ENCODE data around the gene FANK1. TPM values are rescaled to one million over a fixed set of nuclear protein-coding genes. Genes with fewer than 3 reads are reported as not detected.

The FANK1 gene
- total RNA-seq, 2 experiments from 2014 or later: not detected

- no peaks in the 10 kb centered on the region for H3K9me3 ChIP-seq (ENCODE audit: low read length)
- ChIA-PET CTCF (ENCODE audit: unreplicated experiment) (no interaction called here), POLR2A (no interaction called here)
- H3K36me3 ChIP-seq (ENCODE audit: insufficient read depth, low read length): no peaks in the 10 kb centered on the region
- no peak for TF ChIP-seq EZH2phosphoT487 (IDR thresholded peaks at IDR 0.05; ENCODE audit: borderline replicate concordance, low read depth, low read length)
- TF ChIP-seq CTCF (conservative IDR thresholded peaks at IDR 0.05; ENCODE audit: low read length): no peak
- intact Hi-C loops (cut with micrococcal nuclease; ENCODE audit: unreplicated experiment): no loop called here
- H3K79me2 ChIP-seq (ENCODE audit: insufficient read depth, low read depth, low read length): no peaks in the 10 kb centered on the region
- H3K4me3 ChIP-seq (ENCODE audit: low read depth, low read length, poor library complexity, severe bottlenecking): no peak overlapping the region
- no peaks in the 10 kb centered on the region for H3K4me1 ChIP-seq (ENCODE audit: insufficient read depth, low read length, poor library complexity, severe bottlenecking)
- no peak for DNase-seq (ENCODE audit: low spot score)
- no peak overlapping the region for H2AFZ ChIP-seq (ENCODE audit: low read length)
- H4K20me1 ChIP-seq (ENCODE audit: insufficient read depth, low read length): no peaks in the 10 kb centered on the region
- no TSS peak for BruUV-seq (replicated peaks)
- H3K27ac ChIP-seq (ENCODE audit: low read depth, low read length, poor library complexity, severe bottlenecking): no peak overlapping the region
- H3K4me2 ChIP-seq (ENCODE audit: low read length): no peak overlapping the region
- no peaks in the 10 kb centered on the region for H3K9me2 ChIP-seq (ENCODE audit: insufficient read depth, low read length)
These were observed 120.5 kb downstream of the FANK1 start for GRCh38 chr10:126016882-126017281.

GRCh38 chr10:126017961-126018560, 121.7 kb downstream of the FANK1 start:
- H3K4me2 ChIP-seq (ENCODE audit: low read length): no peak overlapping the region
- H3K4me3 ChIP-seq (ENCODE audit: low read depth, low read length, poor library complexity, severe bottlenecking): no peak overlapping the region
- H3K9me2 ChIP-seq (ENCODE audit: insufficient read depth, low read length): no peaks in the 10 kb centered on the region
- intact Hi-C loops (cut with micrococcal nuclease; ENCODE audit: unreplicated experiment): no loop called here
- POLR2A ChIA-PET: no interaction called here
- no peaks in the 10 kb centered on the region for H3K9me3 ChIP-seq (ENCODE audit: low read length)
- H4K20me1 ChIP-seq (ENCODE audit: insufficient read depth, low read length): no peaks in the 10 kb centered on the region
- no peak for DNase-seq (ENCODE audit: low spot score)
- H3K36me3 ChIP-seq (ENCODE audit: insufficient read depth, low read length): no peaks in the 10 kb centered on the region
- H2AFZ ChIP-seq (ENCODE audit: low read length): no peak overlapping the region
- H3K4me1 ChIP-seq (ENCODE audit: insufficient read depth, low read length, poor library complexity, severe bottlenecking): no peaks in the 10 kb centered on the region
- no peaks in the 10 kb centered on the region for H3K79me2 ChIP-seq (ENCODE audit: insufficient read depth, low read depth, low read length)
- H3K27ac ChIP-seq (ENCODE audit: low read depth, low read length, poor library complexity, severe bottlenecking): no peak overlapping the region
- TF ChIP-seq CTCF (conservative IDR thresholded peaks at IDR 0.05; ENCODE audit: low read length) (no peak), EZH2phosphoT487 (IDR thresholded peaks at IDR 0.05; ENCODE audit: borderline replicate concordance, low read depth, low read length) (no peak)
- BruUV-seq (replicated peaks): no TSS peak
- CTCF ChIA-PET (ENCODE audit: unreplicated experiment): interaction anchor here (0.5 kb wide), 1 partner anchor 323 kb away, joined by 4 read pairs; no protein-coding TSS in a partner anchor

GRCh38 chr10:126021833-126022500, 125.6 kb downstream of the FANK1 start:
- ChIA-PET CTCF (ENCODE audit: unreplicated experiment) (no interaction called here), POLR2A (interaction anchor here (0.6 kb wide), 1 partner anchor 37 kb away, joined by 3 read pairs; no protein-coding TSS in a partner anchor)
- no peaks in the 10 kb centered on the region for H4K20me1 ChIP-seq (ENCODE audit: insufficient read depth, low read length)
- no peaks in the 10 kb centered on the region for H3K79me2 ChIP-seq (ENCODE audit: insufficient read depth, low read depth, low read length)
- H3K27ac ChIP-seq (ENCODE audit: low read depth, low read length, poor library complexity, severe bottlenecking): no peak overlapping the region
- H3K4me1 ChIP-seq (ENCODE audit: insufficient read depth, low read length, poor library complexity, severe bottlenecking): no peaks in the 10 kb centered on the region
- no peak for TF ChIP-seq EZH2phosphoT487 (IDR thresholded peaks at IDR 0.05; ENCODE audit: borderline replicate concordance, low read depth, low read length)
- no peak for TF ChIP-seq CTCF (conservative IDR thresholded peaks at IDR 0.05; ENCODE audit: low read length)
- no peak overlapping the region for H3K4me2 ChIP-seq (ENCODE audit: low read length)
- BruUV-seq (replicated peaks): no TSS peak
- intact Hi-C loops (cut with micrococcal nuclease; ENCODE audit: unreplicated experiment): no loop called here
- H2AFZ ChIP-seq (ENCODE audit: low read length): no peak overlapping the region
- no peaks in the 10 kb centered on the region for H3K9me3 ChIP-seq (ENCODE audit: low read length)
- H3K36me3 ChIP-seq (ENCODE audit: insufficient read depth, low read length): no peaks in the 10 kb centered on the region
- no peak overlapping the region for H3K4me3 ChIP-seq (ENCODE audit: low read depth, low read length, poor library complexity, severe bottlenecking)
- H3K9me2 ChIP-seq (ENCODE audit: insufficient read depth, low read length): no peaks in the 10 kb centered on the region
- no peak for DNase-seq (ENCODE audit: low spot score)
